Right cardiac atrium (tissue), 5 donors: Measurements from ENCODE around the gene SLC4A2. TPM values are rescaled to one million over a fixed set of nuclear protein-coding genes. Genes with fewer than 3 reads are reported as not detected.

Source experiments
- polyA plus RNA-seq: library from polyadenylated mRNA; stranded (reverse); fragments of 200-250 nt; gene quantifications from one replicate; pipeline ENCODE4 v1.2.3, GENCODE V29; 2013
- total RNA-seq, 4 donors: library from RNA; stranded (reverse); fragmentation: NEBNext Ultra II Directional; extraction: Animal tissue kit (Norgen Biotek cat#: 25700); gene quantifications; one replicate each; pipeline ENCODE4 v1.2.1, GENCODE V29; 2021
- donor health status: healthy with polysubstance abuse.
- donor health status: DM: no; HTN: yes; CAD: no.
- donor health status: DM: no; HTN: no; CAD: no.
- donor health status: DM: no; HTN: yes; CAD: no; lungs with severe emphysema.
- donor health status: DM: yes; HTN: yes; CAD: no.

SLC4A2 gene
- total and polyA plus RNA-seq, 5 donors: 61.7 to 120 (median 86.5) TPM

Other genes with a start within 250 kb of the SLC4A2 start
- under 1 TPM in 2 of 4 donors, not detected in 2; 0.17 to 0.40 TPM for gene AOC1, start 207.1 kb upstream of the SLC4A2 start, total RNA-seq
- gene AOC1, start 207.1 kb upstream of the SLC4A2 start, polyA plus RNA-seq: not detected
- gene KCNH2, start 81.3 kb upstream of the SLC4A2 start, total RNA-seq: 100 to 1,000 TPM; 113 to 163 (median 126) TPM
- gene KCNH2, start 81.3 kb upstream of the SLC4A2 start, polyA plus RNA-seq: 132 TPM
- gene NOS3, start 68.6 kb upstream of the SLC4A2 start, total RNA-seq: 10 to 100 TPM; 20.5 to 80.4 (median 24.7) TPM
- gene NOS3, start 68.6 kb upstream of the SLC4A2 start, polyA plus RNA-seq: 13.5 TPM
- under 1 TPM in 2 of 4 donors, not detected in 2; 0.18 to 0.23 TPM for gene ATG9B, start 35.1 kb upstream of the SLC4A2 start, total RNA-seq
- 0.43 TPM for gene ATG9B, start 35.1 kb upstream of the SLC4A2 start, polyA plus RNA-seq
- gene ABCB8, start 31.1 kb upstream of the SLC4A2 start, total RNA-seq: 10 to 100 TPM; 20.9 to 24.5 (median 23.4) TPM
- 19.6 TPM for gene ABCB8, start 31.1 kb upstream of the SLC4A2 start, polyA plus RNA-seq
- 1 to 10 TPM; 4.0 to 6.5 (median 5.0) TPM for gene ASIC3, start 11.1 kb upstream of the SLC4A2 start, total RNA-seq
- 5.3 TPM for gene ASIC3, start 11.1 kb upstream of the SLC4A2 start, polyA plus RNA-seq
- gene CDK5, start 1.7 kb upstream of the SLC4A2 start, total RNA-seq: 10 to 100 TPM in 1 of 4 donors, 1 to 10 TPM in 3; 6.2 to 11.2 (median 7.4) TPM
- 6.5 TPM for gene CDK5, start 1.7 kb upstream of the SLC4A2 start, polyA plus RNA-seq
- 10 to 100 TPM; 64.1 to 82.0 (median 68.9) TPM for gene FASTK, start 21.2 kb downstream of the SLC4A2 start, total RNA-seq
- 133 TPM for gene FASTK, start 21.2 kb downstream of the SLC4A2 start, polyA plus RNA-seq
- 10 to 100 TPM; 28.5 to 36.5 (median 35.8) TPM for gene TMUB1, start 23.9 kb downstream of the SLC4A2 start, total RNA-seq
- gene TMUB1, start 23.9 kb downstream of the SLC4A2 start, polyA plus RNA-seq: 55.2 TPM
- gene AGAP3, start 26.9 kb downstream of the SLC4A2 start, total RNA-seq: 10 to 100 TPM; 58.3 to 78.8 (median 67.6) TPM
- 61.4 TPM for gene AGAP3, start 26.9 kb downstream of the SLC4A2 start, polyA plus RNA-seq
- 1 to 10 TPM in 1 of 4 donors, under 1 TPM in 1, not detected in 2; 0.40 to 1.0 TPM for gene GBX1, start 108.1 kb downstream of the SLC4A2 start, total RNA-seq
- gene GBX1, start 108.1 kb downstream of the SLC4A2 start, polyA plus RNA-seq: 0.14 TPM
- gene ASB10, start 127.7 kb downstream of the SLC4A2 start, total RNA-seq: 10 to 100 TPM in 3 of 4 donors, 1 to 10 TPM in 1; 4.5 to 21.0 (median 14.0) TPM
- gene ASB10, start 127.7 kb downstream of the SLC4A2 start, polyA plus RNA-seq: 14.3 TPM
- gene H2BK1, start 150.9 kb downstream of the SLC4A2 start, total RNA-seq: not detected
- not detected for gene H2BK1, start 150.9 kb downstream of the SLC4A2 start, polyA plus RNA-seq
- 10 to 100 TPM; 24.6 to 34.5 (median 26.3) TPM for gene ABCF2, start 167.6 kb downstream of the SLC4A2 start, total RNA-seq
- gene ABCF2, start 167.6 kb downstream of the SLC4A2 start, polyA plus RNA-seq: 17.8 TPM
- 10 to 100 TPM; 22.2 to 35.3 (median 27.0) TPM for gene CHPF2, start 172.9 kb downstream of the SLC4A2 start, total RNA-seq
- 15.5 TPM for gene CHPF2, start 172.9 kb downstream of the SLC4A2 start, polyA plus RNA-seq
- 100 to 1,000 TPM; 149 to 291 (median 238) TPM for gene SMARCD3, start 189.1 kb downstream of the SLC4A2 start, total RNA-seq
- gene SMARCD3, start 189.1 kb downstream of the SLC4A2 start, polyA plus RNA-seq: 141 TPM